Fibroblast of upper back skin (primary cell): ENCODE results near the gene DNAJB13.
A peak's percentile ranks its signal among the peaks of the same experiment; 100 is the strongest.

ENCODE experiments used
- DNase-seq: peaks from one replicate; pipeline ENCODE4 v3.0.0-alpha.2; 2013

The DNAJB13 gene

DNA sequence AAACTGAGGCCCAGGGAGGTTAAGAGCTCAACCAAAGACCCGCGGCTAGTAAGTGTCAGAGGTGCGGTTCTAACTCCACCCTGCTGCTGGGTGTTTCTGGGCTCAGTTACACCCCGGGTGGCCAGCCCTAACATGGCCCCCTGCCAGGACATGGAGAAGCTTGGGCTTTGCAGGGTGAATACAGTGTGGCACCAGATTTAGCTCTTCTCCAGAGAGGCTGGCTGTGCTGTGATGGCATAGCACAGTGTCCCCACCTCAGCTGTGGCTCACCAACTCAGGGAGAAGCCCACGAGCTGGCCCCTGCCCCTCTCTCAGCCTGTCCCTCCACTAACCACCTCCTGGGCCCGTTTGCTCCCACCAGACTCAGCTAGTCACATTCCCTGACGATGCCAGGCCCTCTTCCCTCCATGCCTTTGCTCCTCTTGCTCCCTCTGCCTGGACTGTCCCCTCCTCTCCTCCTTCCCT, 51.0 kb downstream of the DNAJB13 start:
- DNase-seq = no peak

GRCh38 chr11:74002832-74003231, 52.0 kb downstream of the DNAJB13 start:
- DNase-seq = no peak

- no peak for DNase-seq
Measured at GRCh38 chr11:74004046-74004695, 53.3 kb downstream of the DNAJB13 start.

GRCh38 chr11:74004759-74005615, 54.2 kb downstream of the DNAJB13 start:
- DNase-seq = no peak

DNA sequence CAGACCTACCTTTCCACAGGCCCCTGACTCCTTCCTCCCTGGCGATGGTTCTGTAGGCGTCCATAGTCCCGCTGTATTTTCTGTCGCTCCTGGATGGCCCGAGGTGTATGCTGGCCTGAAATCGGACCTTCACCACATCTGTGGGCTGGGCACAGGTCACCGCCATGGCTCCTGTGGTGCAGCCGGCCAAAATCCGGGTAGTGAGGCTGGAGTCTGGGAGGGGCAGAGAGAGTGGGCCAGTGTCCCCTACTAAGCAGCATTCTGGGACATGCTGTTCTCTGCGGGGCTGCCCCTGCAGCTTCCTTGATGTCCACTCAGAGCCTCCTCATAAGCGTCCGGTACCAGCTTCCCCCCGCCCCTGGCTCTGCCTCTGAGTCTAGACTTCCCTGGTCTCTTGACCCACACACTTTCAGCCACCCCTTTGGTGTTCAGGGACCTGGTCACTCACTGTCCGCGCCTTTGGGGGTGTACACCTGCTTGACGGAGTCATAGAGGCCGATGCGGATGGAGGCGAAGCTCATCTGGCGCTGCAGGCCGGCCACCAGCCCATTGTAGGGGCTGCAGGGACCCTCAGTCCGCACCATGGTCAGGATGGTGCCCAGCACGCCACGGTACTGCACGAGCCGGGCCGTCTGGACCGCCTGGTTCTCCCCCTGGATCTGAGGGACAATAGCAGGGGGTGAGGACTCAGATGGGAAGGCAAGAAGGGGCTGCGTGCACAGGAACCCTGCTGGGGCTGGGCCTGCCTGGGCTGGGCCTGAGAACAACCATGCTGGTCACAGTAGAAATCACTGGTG, 55.1 kb downstream of the DNAJB13 start:
- DNase-seq = no peak

GRCh38 chr11:74006743-74007304, 56.0 kb downstream of the DNAJB13 start:
- DNase-seq = no peak

DNA sequence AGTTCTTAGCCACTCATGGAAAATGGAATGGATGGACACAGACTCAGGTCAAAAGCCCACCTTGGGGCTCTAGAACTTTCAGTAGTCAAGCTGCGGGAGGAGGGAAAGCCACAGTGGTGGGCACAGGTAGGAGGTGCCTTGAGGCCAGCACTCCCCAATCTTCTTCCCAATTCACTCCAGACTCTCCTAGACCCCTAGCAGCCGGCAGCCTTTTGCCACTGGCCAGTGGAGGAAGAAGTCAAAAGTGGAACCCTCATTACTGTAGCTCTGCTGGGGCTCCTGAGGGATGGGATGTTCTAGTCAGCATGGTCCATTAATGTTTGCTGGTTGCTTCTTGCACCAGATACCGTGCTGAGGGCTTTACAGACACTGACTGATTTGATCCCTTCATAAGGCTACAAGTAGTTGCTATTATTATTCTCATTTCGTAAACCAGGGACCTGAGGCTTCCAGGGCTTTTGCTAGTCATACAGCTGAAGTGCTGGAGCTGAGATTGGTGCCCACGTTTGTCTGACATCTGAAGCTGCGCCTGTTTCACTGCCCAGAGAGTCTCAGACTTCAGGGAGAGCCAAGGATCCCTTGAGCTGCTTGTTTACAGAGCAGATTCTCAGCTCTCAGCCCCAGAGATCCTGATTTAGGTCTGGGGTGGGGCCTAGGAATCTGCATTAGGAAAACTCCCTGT, 57.0 kb downstream of the DNAJB13 start:
- no peak for DNase-seq

DNA sequence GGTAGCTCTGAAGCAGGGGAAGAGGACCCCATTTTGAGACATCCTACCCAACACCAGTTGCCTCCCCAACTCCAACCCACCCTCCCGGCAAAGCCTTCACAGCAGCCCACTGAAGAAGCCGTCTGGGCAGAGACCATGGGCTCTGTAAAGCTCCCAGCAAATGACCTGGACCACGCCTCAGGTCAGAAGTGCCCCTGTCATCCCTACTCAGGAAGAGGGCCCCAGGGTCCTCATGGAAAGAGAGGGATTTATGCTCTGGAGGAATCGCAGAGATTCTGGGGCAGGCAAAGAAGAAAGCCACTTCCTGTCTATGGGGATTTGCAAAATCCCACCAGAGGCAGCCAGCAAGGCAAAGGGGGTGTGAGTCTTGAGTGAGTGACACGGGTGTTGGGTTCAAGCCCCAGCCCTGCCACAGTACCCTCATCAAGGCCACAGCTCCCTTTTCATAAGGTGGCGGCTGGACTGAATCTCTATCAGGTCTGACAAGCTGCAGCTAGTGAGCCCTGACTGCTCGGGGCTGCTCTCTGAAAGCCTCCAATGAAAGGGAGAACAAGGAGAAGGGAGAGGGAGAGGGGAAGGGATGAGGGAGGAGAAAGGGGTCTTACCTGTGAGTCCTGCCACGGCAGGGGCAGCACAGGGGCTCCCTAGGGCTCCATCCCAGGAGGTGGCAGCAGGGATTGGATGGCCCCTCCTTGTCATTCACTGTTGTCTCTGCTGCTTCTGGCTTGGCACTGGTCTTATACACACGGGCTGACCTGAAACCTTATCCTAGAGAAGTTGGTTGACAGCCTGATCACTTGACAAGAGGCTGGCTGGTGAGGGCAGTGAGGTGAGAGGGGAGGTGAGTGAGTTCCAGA, 57.8 kb downstream of the DNAJB13 start, which contains the start of gene UCP3:
Gene UCP3 (minus strand): TSS at position 713 of the 857 bp plus-strand sequence. CDS start 2,043 bp downstream, outside the sequence.
- DNase-seq = no peak

DNA sequence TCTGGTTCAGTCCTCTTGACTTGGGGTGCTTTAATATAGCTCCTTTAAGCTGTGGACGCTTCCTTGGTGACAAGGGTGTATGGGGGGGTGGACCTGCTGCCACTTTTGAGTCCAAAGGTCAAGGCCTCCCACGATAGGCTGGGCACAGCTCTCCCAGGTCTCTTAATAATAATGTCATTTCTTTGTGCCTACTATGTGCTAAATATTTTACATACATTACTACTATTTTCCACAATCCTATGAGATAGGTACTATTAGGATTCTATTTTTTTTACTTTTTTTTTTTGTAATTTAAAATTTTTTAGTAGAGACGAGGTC, 58.4 kb downstream of the DNAJB13 start:
- no peak for DNase-seq

DNA sequence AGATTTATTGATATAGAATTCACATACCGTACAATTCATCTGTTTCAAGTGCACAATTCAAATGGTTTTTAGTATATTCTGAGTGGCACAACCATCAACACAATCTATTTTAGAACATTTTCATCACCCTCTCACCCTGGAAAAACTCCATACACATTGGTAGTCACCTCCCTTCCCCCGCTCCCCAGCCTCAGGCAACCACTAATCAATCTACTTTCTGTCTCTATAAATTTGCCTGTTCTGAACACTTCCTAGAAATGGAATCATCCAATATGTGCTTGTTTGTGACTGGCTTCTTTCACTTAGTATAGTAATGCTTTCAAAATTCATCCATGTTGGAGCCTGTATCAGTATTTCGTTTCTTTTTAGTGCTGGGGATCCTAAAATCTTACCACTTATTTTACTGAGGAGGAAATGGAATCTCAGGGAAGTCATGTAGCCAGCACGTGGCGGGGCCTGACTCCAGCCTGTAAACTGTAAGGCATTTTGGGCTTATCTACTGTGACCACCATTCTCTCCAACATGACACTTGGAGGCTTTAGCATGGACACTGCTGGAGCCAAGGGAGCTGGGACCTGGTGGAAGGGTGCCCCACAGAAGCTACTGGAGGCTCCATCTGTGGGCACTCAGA, 59.0 kb downstream of the DNAJB13 start:
- no peak for DNase-seq

DNA sequence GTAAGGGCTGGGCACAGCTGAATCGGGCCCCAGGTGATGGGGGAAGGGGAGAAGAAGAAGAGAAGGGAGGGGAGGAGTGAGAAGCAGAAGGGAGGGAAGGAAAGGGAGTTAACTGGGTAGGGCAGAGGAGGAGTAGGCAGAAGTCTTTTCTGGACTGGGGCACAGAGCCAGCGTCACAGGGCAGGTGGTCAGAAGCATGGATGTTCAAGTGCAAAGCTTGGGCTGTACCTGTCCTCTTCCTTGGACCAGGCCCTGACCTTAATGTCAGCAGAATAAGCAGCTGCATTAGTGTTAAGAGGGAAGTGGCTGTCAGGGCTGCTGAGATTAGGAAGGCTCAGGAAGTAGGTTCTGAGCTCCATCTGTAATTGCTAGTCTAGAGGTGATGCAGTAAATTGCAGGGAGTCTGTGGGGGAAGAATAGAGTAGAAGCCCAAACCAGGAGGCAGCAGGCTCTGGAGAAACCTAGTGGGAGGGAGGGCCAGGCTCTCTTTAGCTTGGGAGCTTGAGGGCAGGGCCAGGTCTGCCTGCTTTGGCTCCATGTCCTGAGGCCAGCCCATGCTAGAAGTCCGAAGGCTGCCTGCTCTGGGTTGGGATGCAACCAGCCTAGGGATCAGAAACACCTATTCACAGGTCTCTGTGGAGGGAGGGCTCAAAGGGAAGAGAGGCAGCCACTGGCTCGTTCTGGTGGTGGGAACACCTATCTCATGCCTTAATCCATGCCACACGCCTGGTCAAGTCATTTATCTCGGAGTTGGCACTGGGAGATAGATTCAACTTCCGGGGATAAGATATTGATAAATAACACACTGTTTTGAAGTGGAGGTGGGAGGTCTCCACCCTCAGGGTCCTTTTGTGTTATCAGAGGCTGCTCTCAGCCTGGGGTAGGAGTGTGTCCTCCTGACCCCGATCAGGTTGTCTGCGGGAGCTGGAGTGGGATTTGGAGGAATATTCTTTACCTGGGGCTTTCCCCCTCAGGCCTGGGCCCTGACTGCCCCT, 59.8 kb downstream of the DNAJB13 start:
- DNase-seq = no peak

GRCh38 chr11:74011360-74012073, 60.7 kb downstream of the DNAJB13 start:
- DNase-seq = peak; percentile 7

- no peak for DNase-seq
Measured at GRCh38 chr11:74012074-74012809, 61.4 kb downstream of the DNAJB13 start.

DNA sequence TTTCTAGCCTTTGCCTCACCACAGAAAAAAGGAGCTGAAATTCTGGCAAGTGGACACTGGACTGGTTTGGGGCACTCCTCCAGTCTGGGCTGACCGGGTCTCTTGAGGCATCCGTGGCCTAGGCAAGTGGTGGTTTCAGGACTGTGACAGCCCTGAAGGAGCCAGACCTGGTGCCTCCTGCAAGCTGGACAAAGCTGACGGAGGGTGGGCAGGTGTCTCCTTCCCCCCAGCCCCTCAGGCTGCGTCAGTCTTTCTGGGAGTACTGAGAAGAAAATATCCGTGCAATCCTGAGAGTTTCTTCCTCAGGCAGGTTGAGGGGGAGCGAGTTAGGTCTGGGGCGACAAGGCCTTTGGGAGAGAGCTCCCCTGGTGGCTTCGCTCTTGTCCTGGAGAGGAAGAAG, 62.3 kb downstream of the DNAJB13 start:
- DNase-seq = no peak

DNA sequence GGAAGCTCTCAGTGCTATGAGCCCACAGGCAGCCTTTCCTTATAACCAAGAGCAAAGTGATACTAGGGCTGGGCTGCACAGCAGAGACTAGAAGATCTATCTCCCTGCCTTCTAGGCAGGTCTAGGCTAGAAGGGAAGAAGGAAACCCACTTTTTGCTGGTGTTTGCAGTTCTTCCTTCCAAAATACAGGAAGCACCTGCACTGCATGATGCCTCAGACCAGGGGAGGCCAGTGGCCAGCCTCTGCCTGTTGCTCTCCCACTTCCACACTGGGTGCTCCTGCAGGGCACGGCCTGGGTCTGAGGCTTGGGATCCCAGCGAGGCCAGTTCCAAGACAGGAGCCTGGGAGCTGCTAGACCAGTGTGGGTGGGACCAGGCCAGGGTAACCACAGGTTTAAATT, 64.1 kb downstream of the DNAJB13 start:
- no peak for DNase-seq

DNA sequence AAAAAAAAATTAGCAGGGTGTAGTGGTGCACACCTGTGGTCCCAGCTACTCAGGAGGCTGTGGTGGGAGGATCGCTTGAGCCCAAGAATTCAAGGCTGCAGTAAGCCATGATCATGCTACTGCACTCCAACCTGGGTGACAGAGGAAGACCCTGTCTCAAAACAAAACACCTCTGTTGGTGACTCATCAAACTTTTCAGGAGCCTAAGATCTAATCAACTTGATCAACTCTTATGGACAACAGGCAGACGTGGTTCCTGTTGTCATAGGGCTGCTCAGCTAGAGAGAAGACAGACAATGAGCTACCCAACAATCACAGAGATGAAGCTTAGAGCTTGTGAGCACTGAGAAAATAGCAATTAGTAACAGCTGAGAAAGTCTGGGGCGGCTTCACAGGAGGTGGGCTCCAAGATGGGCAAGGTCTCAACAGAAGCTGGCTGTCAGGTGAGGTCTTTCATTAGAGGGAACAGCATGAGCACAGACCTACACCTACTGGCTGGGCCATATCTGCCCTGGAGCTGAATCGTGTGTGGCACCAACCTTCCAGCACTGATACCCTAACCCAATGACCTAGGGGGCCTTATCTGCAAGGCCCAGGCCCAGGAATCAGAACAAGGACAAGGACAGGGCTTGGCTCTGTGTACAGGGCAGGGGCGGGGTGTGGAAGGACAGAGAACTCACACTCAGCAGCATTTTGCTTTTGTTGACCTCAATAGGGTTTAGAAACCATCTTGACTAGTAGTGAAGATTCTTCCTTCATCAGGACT, 65.3 kb downstream of the DNAJB13 start:
- DNase-seq = no peak

GRCh38 chr11:74017631-74018030, 66.8 kb downstream of the DNAJB13 start:
- DNase-seq = no peak
